ENCODE data around the gene NEK1. TPM values are rescaled to one million over a fixed set of nuclear protein-coding genes. Genes with fewer than 3 reads are reported as not detected.

Gene NEK1, protein sequence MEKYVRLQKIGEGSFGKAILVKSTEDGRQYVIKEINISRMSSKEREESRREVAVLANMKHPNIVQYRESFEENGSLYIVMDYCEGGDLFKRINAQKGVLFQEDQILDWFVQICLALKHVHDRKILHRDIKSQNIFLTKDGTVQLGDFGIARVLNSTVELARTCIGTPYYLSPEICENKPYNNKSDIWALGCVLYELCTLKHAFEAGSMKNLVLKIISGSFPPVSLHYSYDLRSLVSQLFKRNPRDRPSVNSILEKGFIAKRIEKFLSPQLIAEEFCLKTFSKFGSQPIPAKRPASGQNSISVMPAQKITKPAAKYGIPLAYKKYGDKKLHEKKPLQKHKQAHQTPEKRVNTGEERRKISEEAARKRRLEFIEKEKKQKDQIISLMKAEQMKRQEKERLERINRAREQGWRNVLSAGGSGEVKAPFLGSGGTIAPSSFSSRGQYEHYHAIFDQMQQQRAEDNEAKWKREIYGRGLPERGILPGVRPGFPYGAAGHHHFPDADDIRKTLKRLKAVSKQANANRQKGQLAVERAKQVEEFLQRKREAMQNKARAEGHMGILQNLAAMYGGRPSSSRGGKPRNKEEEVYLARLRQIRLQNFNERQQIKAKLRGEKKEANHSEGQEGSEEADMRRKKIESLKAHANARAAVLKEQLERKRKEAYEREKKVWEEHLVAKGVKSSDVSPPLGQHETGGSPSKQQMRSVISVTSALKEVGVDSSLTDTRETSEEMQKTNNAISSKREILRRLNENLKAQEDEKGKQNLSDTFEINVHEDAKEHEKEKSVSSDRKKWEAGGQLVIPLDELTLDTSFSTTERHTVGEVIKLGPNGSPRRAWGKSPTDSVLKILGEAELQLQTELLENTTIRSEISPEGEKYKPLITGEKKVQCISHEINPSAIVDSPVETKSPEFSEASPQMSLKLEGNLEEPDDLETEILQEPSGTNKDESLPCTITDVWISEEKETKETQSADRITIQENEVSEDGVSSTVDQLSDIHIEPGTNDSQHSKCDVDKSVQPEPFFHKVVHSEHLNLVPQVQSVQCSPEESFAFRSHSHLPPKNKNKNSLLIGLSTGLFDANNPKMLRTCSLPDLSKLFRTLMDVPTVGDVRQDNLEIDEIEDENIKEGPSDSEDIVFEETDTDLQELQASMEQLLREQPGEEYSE (N-terminal part only)
- 4.6 TPM for polyA plus RNA-seq (2012; ENCODE audit: insufficient read depth, insufficient read length, low read depth)

DNA sequence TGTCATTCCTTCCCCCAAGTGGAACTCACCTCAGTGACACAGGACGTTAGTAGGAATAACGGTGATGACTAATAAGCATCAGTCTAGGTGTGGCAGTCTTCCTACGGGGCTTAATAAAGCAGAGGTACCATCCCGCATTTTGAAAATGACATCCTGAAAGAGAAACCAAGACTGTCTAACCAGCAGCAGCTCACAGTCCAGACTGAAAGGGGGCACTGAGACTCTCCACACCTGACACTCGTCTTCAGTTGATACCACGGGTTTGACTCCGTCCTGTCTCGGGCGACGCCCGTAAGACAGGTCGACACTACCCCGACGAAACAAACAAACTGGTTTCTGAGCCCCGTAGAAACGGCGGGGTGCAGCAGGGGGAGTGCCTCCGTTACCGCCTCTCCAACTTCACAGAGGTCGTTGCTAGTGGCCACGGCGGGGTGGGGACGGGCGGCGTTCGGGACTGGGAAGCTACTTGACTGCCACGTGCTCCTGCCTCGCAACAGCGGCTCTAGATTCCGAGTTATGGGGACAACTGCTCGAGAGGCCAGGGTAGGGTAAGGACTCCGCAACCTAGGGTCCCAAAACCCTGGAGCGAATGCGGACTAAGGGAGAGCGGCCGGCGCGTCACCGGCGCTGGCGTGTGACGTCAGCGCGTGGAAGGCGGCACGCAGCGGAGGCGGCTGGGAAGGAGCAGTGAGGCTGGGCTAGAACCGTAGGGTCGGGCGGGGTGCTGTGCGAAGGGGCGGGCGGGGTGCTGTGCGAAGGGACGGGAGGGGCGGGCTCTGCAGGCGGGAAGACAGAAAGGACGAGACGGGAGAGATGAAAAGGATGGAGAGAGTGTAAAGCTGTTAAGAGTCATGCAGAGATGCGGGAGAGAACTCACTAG is at the start of gene NEK1:
Gene NEK1 (minus strand): TSS at position 593 of the 880 bp plus-strand sequence. CDS start 9,953 bp downstream, outside the sequence.
- H3K27me3 ChIP-seq: no peaks in the 10 kb centered on the region
- no peaks in the 10 kb centered on the region for H3K9me3 ChIP-seq
- TF ChIP-seq, protein P1, sequence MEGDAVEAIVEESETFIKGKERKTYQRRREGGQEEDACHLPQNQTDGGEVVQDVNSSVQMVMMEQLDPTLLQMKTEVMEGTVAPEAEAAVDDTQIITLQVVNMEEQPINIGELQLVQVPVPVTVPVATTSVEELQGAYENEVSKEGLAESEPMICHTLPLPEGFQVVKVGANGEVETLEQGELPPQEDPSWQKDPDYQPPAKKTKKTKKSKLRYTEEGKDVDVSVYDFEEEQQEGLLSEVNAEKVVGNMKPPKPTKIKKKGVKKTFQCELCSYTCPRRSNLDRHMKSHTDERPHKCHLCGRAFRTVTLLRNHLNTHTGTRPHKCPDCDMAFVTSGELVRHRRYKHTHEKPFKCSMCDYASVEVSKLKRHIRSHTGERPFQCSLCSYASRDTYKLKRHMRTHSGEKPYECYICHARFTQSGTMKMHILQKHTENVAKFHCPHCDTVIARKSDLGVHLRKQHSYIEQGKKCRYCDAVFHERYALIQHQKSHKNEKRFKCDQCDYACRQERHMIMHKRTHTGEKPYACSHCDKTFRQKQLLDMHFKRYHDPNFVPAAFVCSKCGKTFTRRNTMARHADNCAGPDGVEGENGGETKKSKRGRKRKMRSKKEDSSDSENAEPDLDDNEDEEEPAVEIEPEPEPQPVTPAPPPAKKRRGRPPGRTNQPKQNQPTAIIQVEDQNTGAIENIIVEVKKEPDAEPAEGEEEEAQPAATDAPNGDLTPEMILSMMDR (IDR thresholded peaks at IDR 0.05; ENCODE audit: low read depth, low read length): no peak
- H3K36me3 ChIP-seq: peaks cover 3% of the 10 kb centered on the region
- H3K4me3 ChIP-seq (ENCODE audit: low read depth, low read length): peak within 1 kb of the TSS; percentile 79
- peak; percentile 93 for DNase-seq
- peaks cover 4% of the 10 kb centered on the region; the same call in 1 of the 2 replicates for H3K4me1 ChIP-seq

GRCh38 chr4:169661761-169662160 is 49.4 kb upstream of the NEK1 start:
- DNase-seq: no peak
- peak overlapping the region; percentile 76 for H3K4me3 ChIP-seq (ENCODE audit: low read depth, low read length)
- peaks cover 15% of the 10 kb centered on the region for H3K4me1 ChIP-seq

GRCh38 chr4:169660929-169661328 is 48.5 kb upstream of the NEK1 start:
- Histone ChIP-seq H3K36me3 (no peaks in the 10 kb centered on the region), H3K27me3 (no peaks in the 10 kb centered on the region), H3K9me3 (no peaks in the 10 kb centered on the region), H3K4me3 (ENCODE audit: low read depth, low read length) (peak overlapping the region; percentile 76), H3K4me1 (peaks cover 15% of the 10 kb centered on the region)
- TF ChIP-seq, protein P1 (IDR thresholded peaks at IDR 0.05; ENCODE audit: low read depth, low read length): no peak
- DNase-seq: no peak

More at GRCh38 chr4:169661761-169662160, 49.4 kb upstream of the NEK1 start:
- TF ChIP-seq, protein P1 (IDR thresholded peaks at IDR 0.05; ENCODE audit: low read depth, low read length): no peak
- Histone ChIP-seq H3K27me3 (no peaks in the 10 kb centered on the region), H3K36me3 (no peaks in the 10 kb centered on the region; the same call in 1 of the 2 replicates), H3K9me3 (no peaks in the 10 kb centered on the region)

GRCh38 chr4:169659716-169660670 is 47.6 kb upstream of the NEK1 start:
- Histone ChIP-seq H3K36me3 (no peaks in the 10 kb centered on the region), H3K4me3 (ENCODE audit: low read depth, low read length) (peak overlapping the region; percentile 76), H3K27me3 (no peaks in the 10 kb centered on the region), H3K9me3 (no peaks in the 10 kb centered on the region), H3K4me1 (peaks cover 11% of the 10 kb centered on the region)
- TF ChIP-seq, protein P1 (IDR thresholded peaks at IDR 0.05; ENCODE audit: low read depth, low read length): no peak
- peak; percentile 83 for DNase-seq

All from BE2C (cell line).